ENCODE data around the gene SPN.
"Not testable (repeated sequence)": the region's sequence is repeated elsewhere in the genome, so short reads cannot be mapped to it uniquely, and the experiment has no call there.

Gene SPN

DNA sequence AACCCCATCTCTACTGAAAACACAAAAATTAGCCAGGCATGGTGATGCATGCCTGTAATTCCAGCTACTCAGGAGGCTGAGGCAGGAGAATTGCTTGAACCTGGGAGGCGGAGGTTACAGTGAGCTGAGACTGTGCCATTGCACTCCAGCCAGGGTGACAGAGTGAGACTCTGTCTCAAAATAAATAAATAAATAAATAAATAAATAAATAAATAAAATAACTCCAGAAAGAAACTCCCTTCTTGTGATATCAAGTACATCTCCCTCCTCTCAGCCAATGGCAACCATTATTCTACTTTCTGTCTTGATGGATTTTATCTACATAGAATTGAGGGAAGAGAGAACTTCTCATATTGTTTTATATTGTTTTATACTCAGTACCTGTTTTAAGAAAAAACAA is 44.1 kb downstream of the SPN start:
- not testable (repeated sequence) for DNase-seq

DNA sequence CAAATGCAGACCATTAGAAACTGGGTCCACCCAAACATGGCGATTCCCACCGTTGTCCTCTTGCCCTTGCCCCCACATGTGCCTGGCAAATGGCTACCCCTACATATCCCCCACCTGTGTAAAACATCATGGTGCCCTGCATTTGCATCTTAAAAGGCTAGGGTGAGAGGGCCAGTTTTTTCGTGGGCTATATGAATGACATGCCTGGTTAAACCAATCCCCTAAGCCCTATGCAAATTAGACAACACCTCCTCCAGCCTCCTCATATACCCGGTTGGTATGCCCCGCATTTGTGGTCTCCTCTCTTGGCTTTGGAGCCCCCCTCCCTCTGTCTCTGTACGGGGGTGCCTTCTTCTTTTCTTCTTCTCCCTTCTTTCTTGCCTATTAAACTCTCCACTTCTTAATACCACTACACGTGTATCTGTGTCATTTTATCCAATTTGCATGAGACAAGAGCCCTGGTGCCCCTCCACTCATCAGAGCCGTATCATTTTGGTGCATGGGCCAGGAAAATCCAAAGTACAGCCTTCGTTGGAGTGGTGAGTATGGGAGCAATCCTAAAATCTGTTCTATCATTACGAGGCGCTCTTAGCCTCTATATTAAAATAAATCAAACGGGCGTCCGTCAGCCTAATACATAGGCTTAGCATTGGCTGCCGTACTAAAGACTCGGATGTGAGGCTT is 46.0 kb downstream of the SPN start:
- DNase-seq = no peak

DNA sequence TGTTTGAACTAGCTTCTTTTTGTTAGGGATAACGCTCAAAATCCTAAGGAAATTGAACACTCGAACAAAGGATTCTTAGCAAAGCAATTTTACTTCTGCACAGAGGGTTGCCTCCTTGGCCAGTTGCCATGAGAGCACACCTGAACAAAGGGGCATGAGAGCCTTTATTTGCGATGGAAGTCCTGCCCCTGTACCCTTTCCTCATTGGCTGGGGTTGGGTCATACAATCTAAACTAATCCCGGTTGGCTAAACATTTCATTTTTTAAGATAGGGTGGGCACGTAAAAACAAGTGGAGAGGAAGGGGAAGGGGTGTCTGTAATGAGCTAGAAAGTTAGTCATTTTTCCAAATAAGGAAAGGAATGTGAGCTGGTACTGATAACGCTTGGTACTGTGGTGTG is 46.6 kb downstream of the SPN start:
- DNase-seq = not testable (repeated sequence)

DNA sequence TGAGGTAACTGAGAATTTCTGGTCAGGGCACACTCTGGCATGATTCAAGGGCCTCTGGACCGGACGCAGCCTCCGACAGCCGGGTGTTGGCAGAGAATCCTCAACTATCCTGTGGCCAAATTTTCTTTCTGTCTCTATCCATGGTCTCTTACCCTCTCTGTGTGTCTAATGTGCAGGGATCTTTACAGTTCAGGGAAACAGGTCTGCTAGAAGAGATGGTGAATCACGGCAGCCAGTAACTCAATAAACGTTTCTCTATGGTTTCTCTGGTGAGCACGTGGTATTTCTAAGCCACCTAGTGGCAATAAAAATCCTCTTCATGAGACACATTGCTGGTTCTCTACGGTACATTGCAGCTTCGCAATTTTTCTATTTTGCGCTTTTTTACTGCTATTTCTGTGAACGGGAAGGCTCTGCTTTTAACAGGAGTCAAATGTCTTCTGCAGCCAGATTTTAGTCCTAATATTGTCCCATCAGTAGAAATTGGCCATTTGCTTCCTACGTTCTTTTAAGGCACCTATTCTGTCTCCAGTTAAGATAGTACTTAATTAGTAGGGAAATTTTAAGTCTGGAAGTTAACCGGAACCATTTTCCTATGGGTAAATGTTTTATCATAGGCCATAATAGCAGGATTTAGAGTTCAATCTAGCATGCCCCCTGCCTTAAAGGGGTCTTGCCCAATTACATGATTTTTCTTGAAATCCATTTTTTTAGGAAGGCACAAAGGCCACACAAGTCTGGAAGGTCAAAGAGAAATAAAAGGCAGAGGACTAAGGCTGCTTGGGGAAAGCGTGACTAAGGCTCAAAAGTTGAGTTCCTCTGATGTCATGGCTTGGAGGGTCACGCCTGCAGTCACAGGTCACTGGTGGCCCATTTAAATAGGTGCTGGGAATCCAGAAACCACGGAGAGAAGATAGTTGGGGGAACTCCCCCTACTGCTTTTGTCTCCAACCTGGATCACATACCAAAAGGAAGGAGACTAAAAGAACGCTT is 47.5 kb downstream of the SPN start:
- DNase-seq = peak in 1 of 2 experiments; percentile 34

DNA sequence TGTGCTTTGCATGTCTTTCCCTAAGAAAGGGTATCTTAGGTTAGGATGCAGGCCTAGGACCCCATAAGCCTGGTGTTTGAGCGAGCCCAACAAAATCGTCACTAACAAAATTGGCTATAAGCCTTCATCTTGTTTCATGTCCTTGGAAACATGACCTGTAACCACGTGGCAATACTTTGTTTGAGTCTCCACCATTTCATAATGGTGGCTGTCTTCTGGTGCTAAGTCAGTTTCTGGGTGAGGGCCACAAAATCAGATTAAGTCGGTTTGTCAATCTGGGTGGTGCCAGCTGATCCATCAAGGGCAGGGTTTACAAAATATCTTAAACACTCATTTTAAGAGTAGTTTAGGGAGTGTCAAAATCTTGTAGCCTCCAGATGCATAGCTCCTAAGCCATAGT is 49.8 kb downstream of the SPN start:
- peak; percentile 35 to 46 for DNase-seq

DNA sequence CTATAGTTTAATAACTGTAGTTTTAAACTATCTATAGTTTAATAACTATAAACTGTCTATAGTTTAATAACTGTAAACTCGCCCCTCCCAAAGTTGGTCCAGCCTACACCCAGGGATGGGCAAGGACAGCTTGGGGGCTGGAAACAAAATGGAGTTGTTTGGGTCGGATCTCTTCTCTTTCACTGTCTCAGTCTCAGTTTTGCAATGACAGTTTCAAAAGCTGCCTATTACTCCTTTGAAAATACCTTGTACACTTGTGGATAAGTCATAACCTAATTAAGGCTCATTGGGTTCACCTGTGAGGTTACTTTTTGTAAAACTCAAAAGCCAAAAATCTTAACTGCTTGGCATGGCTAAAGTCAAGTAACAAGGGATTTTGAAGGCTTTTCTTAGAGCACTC is 51.3 kb downstream of the SPN start:
- DNase-seq = no peak

DNA sequence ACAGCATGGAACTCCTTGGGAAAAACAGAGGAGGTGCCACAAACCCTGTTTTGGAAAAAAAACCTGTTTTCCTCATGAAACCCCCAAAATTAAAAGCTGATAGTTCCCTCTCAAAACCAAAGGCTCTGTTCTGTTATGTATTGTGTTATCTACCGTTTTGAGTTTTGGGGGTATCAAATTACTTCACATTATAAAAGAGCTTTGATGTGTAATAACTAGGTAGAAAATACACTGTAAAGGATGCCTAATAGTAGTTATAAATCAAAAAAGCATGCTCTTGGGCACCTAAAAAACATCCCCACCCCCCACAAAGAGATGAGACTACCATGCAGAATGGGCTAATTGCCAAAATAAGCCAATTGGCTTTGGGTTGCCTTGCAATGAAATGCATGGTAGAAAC is 51.9 kb downstream of the SPN start:
- DNase-seq = no peak

DNA sequence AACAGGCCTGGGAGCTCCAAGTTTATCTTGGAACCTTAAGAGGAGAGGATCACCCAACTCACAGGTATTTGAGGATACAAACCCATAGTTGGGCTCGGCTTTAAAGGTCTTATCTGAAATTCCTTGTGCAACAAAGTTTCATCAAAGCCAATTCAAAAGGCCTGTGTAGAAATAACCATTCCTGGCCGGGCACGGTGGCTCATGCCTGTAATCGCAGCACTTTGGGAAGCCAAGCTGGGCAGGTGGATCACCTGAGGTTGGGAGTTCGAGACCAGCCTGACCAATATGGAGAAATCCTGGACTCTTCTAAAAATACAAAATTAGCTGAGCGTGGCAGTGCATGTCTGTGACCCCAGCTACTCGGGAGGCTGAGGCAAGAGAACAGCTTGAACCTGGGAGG is 54.1 kb downstream of the SPN start:
- no peak for DNase-seq

DNA sequence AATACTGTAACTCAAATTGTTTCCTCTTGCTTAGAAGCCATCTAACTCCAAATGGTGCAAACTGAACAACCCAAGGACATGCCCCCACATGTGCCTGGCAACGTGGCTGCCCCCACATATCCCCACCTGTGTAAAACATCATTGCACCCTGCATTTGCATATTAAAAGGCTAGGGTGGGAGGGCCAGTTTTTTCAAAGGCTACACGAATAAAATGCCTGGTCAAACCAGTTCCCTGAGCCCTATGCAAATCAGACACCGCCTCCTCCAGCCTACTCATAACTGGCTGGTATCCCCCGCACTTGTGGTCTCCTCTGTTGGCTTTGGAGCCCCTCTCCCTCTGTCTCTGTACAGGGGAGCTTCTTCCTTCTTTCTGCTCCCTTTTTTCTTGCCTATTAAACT is 56.0 kb downstream of the SPN start:
- no peak for DNase-seq

Data from NCI-H446 (cell line).